ENCODE data around the gene ZNF565. TPM values are rescaled to one million over a fixed set of nuclear protein-coding genes. Genes with fewer than 3 reads are reported as not detected.

ZNF565 gene
- total RNA-seq, 1 experiment from 2014 or later: 4.8 TPM

DNA sequence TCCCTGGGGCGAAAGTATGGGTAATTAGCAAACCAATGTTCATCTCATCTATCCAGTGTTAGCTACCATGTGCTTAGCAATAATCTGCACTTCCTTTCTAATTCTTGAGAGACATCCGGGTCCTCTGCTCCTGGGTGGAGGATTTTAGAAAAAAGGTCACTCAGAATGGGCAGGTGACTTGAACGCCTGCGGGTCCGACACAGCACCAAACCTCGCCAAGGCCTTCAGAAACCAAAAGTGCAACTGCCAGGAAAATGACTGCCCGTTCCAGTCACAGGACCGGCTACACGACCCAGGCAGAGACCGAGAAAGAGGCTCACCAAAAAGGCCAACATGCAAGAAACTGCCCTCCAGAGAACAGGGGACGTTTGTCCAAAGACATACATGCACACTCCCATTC is 40.4 kb upstream of the ZNF565 start:
- Histone ChIP-seq H3K27me3 (ENCODE audit: insufficient read depth, low read length) (no peaks in the 10 kb centered on the region; the same call in 1 of the 2 replicates), H3K4me1 (ENCODE audit: insufficient read depth, low read length) (no peaks in the 10 kb centered on the region), H3K79me2 (ENCODE audit: insufficient read depth, low read length) (no peaks in the 10 kb centered on the region), H4K91ac (ENCODE audit: insufficient read length, low read depth, low read length) (no peak overlapping the region), H2BK20ac (ENCODE audit: low read depth, low read length, poor library complexity, severe bottlenecking) (no peak overlapping the region), H2BK15ac (ENCODE audit: low read depth, low read length) (no peak overlapping the region), H3K9ac (ENCODE audit: extremely low read depth, insufficient read length, low read length) (no peak overlapping the region), H3K23me2 (ENCODE audit: insufficient read length, low read depth, low read length, poor library complexity, severe bottlenecking) (peaks cover 5% of the 10 kb centered on the region), H3T11ph (ENCODE audit: low read length) (no peak overlapping the region), H3K79me1 (ENCODE audit: insufficient read depth, low read depth, low read length, poor library complexity, severe bottlenecking) (no peaks in the 10 kb centered on the region), H4K5ac (ENCODE audit: insufficient read length, low read depth, low read length) (no peak overlapping the region), H3K4ac (ENCODE audit: low read depth, low read length) (no peak overlapping the region), H3K56ac (ENCODE audit: insufficient read length, low read depth, low read length) (no peak overlapping the region), H3K14ac (ENCODE audit: insufficient read depth, low read length) (no peak overlapping the region), H4K8ac (replicated peaks; ENCODE audit: insufficient read length, low read depth, low read length) (no peak overlapping the region), H2AFZ (ENCODE audit: low read length) (no peak overlapping the region), H3K23ac (ENCODE audit: insufficient read length, low read depth, low read length) (no peak overlapping the region), H2BK5ac (ENCODE audit: insufficient read length, low read length) (no peak overlapping the region), H3K4me2 (ENCODE audit: insufficient read depth, insufficient read length, low read length) (no peak overlapping the region), H3K27ac (ENCODE audit: insufficient read length, low read depth, low read length) (no peak overlapping the region), H3K9me3 (ENCODE audit: control insufficient read depth, low read depth, low read length) (peaks cover 10% of the 10 kb centered on the region), H2BK12ac (ENCODE audit: insufficient read length, low read depth, low read length) (no peak overlapping the region), H2BK120ac (ENCODE audit: low read depth, low read length, poor library complexity, severe bottlenecking) (no peak overlapping the region), H3K18ac (ENCODE audit: insufficient read length, low read depth, low read length) (no peak overlapping the region), H4K20me1 (ENCODE audit: control insufficient read depth, insufficient read depth, insufficient read length) (no peaks in the 10 kb centered on the region), H2AK5ac (ENCODE audit: insufficient read length, low read length) (no peak overlapping the region)
- no peak overlapping the region; a peak in 2 of 5 replicates for H3K4me3 Mint-ChIP-seq
- no CpG with 5 or more reads among the region's 11 CpGs for WGBS (ENCODE audit: extremely low coverage, insufficient read length, low lambda C conversion rate)
- H3K27ac Mint-ChIP-seq: no peak overlapping the region
- DNase-seq: no peak
- H3K4me1 Mint-ChIP-seq: peaks cover 22 to 36% of the 10 kb centered on the region in 2 experiments
- peaks cover 12 to 26% of the 10 kb centered on the region in 2 experiments for H3K9me3 Mint-ChIP-seq
- no peak for TF ChIP-seq CTCF (conservative IDR thresholded peaks at IDR 0.05)
- H3K27me3 Mint-ChIP-seq (ENCODE audit: low read depth): peaks cover 24% of the 10 kb centered on the region
- H3K36me3 Mint-ChIP-seq (ENCODE audit: insufficient read depth in 1 of 3, low read depth in 3 of 3): peaks cover 9 to 47% (median 42%) of the 10 kb centered on the region in 3 experiments
